Caco-2 (cell line): ENCODE measurements around the gene UCP3. TPM values are rescaled to one million over a fixed set of nuclear protein-coding genes. Genes with fewer than 3 reads are reported as not detected.
A peak's percentile ranks its signal among the peaks of the same experiment; 100 is the strongest.

Source experiments
- BruUV-seq: library from RNA; stranded (reverse); fragments of 400-500 nt; replicated peaks from 2 replicates; lab custom pipeline; 2021; lab: Mats Ljungman, UMichigan
- CTCF ChIA-PET: fragments of 300-600 bp; sonication (Branson Sonifier 250); formaldehyde crosslinking; loops from one replicate; lab custom pipeline; 2022; ENCODE audit warnings: antibody characterized with exemption; lab: Charles Lee
- POLR2A ChIA-PET: fragments of 300-600 bp; sonication (Branson Sonifier 250); formaldehyde crosslinking; loops from one replicate; lab custom pipeline; 2022; ENCODE audit warnings: antibody characterized with exemption; lab: Charles Lee
- DNase-seq, 2 experiments: peaks; one replicate each; pipeline versions ENCODE4 v3.0.0 to v3.0.0-alpha.2; 2020 to 2022
- H3K27me3 ChIP-seq: replicated peaks from 2 replicates; pipeline ENCODE4 v1.6.0; 2011; ENCODE audit warnings: low read length; ENCODE audit not compliant: control insufficient read depth, insufficient read depth
- H3K36me3 ChIP-seq: 2 replicates; pipeline ENCODE4 v1.5.1; 2011; ENCODE audit warnings: low read length; ENCODE audit not compliant: control insufficient read depth, insufficient read depth
- H3K4me1 ChIP-seq: fragments of 250-450 bp; sonication (Bioruptor Pico); 2 replicates; pipeline ENCODE4 v1.5.1; 2020; ENCODE audit warnings: mild to moderate bottlenecking
- H3K4me3 ChIP-seq: 2 replicates; pipeline ENCODE4 v1.5.1; 2011; ENCODE audit warnings: low read depth, mild to moderate bottlenecking, control low read depth, low read length
- H3K9me3 ChIP-seq: fragments of 250-450 bp; sonication (Bioruptor Pico); 2 replicates; pipeline ENCODE4 v1.5.1; 2020; ENCODE audit warnings: mild to moderate bottlenecking, moderate library complexity
- H3K27ac Mint-ChIP-seq: one replicate; pipeline ENCODE4 v1.8.0; 2022; ENCODE audit warnings: mixed read lengths; ENCODE audit not compliant: unreplicated experiment
- H3K27me3 Mint-ChIP-seq: one replicate; pipeline ENCODE4 v1.8.0; 2022; ENCODE audit warnings: mixed read lengths; ENCODE audit not compliant: insufficient read depth, unreplicated experiment
- H3K36me3 Mint-ChIP-seq: one replicate; pipeline ENCODE4 v1.8.0; 2022; ENCODE audit warnings: mild to moderate bottlenecking, mixed read lengths; ENCODE audit not compliant: insufficient read depth, unreplicated experiment
- H3K4me1 Mint-ChIP-seq: one replicate; pipeline ENCODE4 v1.8.0; 2022; ENCODE audit warnings: low read depth, mixed read lengths; ENCODE audit not compliant: unreplicated experiment
- H3K4me3 Mint-ChIP-seq: one replicate; pipeline ENCODE4 v1.8.0; 2022; ENCODE audit warnings: mild to moderate bottlenecking, moderate library complexity, mixed read lengths; ENCODE audit not compliant: unreplicated experiment
- H3K9me3 Mint-ChIP-seq: one replicate; pipeline ENCODE4 v1.8.0; 2022; ENCODE audit warnings: mixed read lengths; ENCODE audit not compliant: unreplicated experiment
- intact Hi-C: fragments of 100-400 bp; cut with micrococcal nuclease; formaldehyde crosslinking; loops from one replicate; pipeline ENCODE4 v1.10.0; 2022; ENCODE audit not compliant: unreplicated experiment
- total RNA-seq: library from RNA; stranded (reverse); gene quantifications from 2 replicates; pipeline ENCODE4 v1.2.3, GENCODE V29; 2022
- TF ChIP-seq, protein P1 (sequence below), 2 experiments: fragments of 200-600 bp in 1 of 2; IDR thresholded peaks; 1 replicate in 1 of 2; 2 replicates in 1 of 2; pipeline versions ENCODE4 v1.5.1 to v1.8.0; 2011 to 2022; ENCODE audit warnings: antibody characterized with exemption in 1 of 2, control low read depth in 1 of 2, inconsistent platforms in 1 of 2, low read depth in 1 of 2, low read length in 1 of 2, mild to moderate bottlenecking in 1 of 2, moderate library complexity in 1 of 2; ENCODE audit not compliant: insufficient read depth in 1 of 2, severe bottlenecking in 1 of 2, unreplicated experiment in 1 of 2

Gene UCP3
- total RNA-seq, 1 experiment from 2014 or later = 1.2 TPM

DNA sequence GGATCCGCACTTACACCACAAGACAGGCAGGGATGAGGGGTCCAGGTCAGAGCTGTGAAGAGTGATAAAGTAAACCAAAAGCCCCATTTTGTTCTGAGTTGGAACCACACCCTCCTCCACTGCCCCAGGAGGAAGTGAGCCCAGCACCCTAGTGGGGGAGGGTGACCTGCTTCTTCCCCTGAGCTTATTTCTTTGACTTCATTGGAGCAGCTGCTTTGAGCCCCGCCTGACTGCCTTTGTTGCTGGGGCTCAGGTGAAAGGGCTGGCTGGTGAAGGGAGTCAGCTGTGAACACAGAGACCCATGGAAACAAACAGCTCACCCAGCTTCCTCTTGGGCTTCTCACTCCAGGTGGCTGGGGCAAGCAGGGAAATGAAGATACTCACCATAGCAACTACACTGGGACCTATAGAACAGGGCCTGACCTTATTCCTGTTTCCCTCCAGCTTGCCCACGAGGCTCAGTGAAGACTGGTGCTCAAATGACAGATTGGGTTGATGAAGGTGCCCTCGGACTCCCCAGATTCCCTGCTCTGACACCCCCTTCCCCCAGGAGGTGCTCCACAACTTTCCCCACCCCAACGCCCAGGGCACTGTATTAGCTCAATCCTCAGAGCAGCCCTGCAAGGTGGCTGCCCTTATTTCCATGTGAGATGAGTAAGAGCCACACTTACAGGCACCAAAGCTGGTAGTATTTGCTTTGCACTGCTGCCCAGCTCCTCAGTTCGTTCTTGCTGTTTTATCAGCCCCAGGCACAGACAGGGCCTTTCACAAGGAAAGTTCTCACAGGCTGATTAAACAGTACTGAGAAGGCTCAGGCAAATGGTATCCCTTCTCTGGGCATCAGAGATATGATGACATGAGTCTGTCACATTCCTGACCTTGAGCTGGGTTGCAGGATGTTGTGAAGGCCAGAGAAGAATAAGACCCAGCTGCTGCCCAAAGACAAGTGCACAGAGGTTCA, 28.6 kb downstream of the UCP3 start:
- Histone ChIP-seq H3K27me3 (no peaks in the 10 kb centered on the region), H3K9me3 (no peaks in the 10 kb centered on the region), H3K4me1 (peaks cover 15% of the 10 kb centered on the region), H3K4me3 (no peak overlapping the region), H3K36me3 (peaks cover 22% of the 10 kb centered on the region)
- peaks cover 7% of the 10 kb centered on the region for H3K4me1 Mint-ChIP-seq
- H3K36me3 Mint-ChIP-seq = peaks cover 56% of the 10 kb centered on the region
- intact Hi-C loops = loop anchor here (10.0 kb wide), 1 partner anchor 335 kb away; the partner anchor contains the start of gene P4HA3
- peak overlapping the region; percentile 91 for H3K4me3 Mint-ChIP-seq
- TF ChIP-seq, protein P1, sequence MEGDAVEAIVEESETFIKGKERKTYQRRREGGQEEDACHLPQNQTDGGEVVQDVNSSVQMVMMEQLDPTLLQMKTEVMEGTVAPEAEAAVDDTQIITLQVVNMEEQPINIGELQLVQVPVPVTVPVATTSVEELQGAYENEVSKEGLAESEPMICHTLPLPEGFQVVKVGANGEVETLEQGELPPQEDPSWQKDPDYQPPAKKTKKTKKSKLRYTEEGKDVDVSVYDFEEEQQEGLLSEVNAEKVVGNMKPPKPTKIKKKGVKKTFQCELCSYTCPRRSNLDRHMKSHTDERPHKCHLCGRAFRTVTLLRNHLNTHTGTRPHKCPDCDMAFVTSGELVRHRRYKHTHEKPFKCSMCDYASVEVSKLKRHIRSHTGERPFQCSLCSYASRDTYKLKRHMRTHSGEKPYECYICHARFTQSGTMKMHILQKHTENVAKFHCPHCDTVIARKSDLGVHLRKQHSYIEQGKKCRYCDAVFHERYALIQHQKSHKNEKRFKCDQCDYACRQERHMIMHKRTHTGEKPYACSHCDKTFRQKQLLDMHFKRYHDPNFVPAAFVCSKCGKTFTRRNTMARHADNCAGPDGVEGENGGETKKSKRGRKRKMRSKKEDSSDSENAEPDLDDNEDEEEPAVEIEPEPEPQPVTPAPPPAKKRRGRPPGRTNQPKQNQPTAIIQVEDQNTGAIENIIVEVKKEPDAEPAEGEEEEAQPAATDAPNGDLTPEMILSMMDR (IDR thresholded peaks at IDR 0.05; ENCODE audit: insufficient read depth in 1 of 2, low read depth in 1 of 2, low read length in 1 of 2, severe bottlenecking in 1 of 2, unreplicated experiment in 1 of 2) = no peak
- H3K27ac Mint-ChIP-seq = no peak overlapping the region
- H3K9me3 Mint-ChIP-seq = no peaks in the 10 kb centered on the region
- POLR2A ChIA-PET = interaction anchor here (0.9 kb wide), 1 partner anchor 159 kb away, joined by 3 read pairs; no protein-coding TSS in a partner anchor
- DNase-seq = peak in 1 of 2 experiments; percentile 52
- no TSS peak for BruUV-seq
- no peaks in the 10 kb centered on the region for H3K27me3 Mint-ChIP-seq
- CTCF ChIA-PET = no interaction called here

DNA sequence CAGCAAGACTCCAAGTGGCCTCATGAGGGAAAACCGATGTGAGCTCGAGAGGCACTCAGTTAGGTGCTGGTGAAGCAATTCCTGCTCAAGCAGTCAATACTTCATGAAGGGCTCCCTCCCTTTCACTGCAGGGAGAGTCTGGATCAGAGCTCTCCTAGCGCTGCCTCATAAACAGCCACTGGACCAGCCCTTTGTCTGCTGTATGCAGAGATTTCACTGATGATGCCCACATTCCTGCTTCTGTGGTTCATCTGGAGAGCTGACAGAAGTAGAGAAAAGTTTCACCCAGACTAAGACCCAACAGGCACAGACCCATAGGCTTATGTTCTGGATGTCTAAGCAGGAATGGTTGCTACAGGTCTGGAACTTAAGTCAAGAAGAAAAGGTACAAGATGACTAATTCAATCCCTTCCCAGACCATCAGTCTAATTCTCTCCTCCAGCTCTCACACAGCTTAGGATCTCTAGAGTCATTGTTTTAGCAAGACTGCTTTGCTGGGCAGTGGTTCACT, 30.3 kb downstream of the UCP3 start:
- DNase-seq = peak in 1 of 2 experiments; percentile 19
- TF ChIP-seq, protein P1 (IDR thresholded peaks at IDR 0.05; ENCODE audit: insufficient read depth in 1 of 2, low read depth in 1 of 2, low read length in 1 of 2, severe bottlenecking in 1 of 2, unreplicated experiment in 1 of 2) = no peak
- Mint-ChIP-seq H3K9me3 (no peaks in the 10 kb centered on the region), H3K4me1 (peaks cover 1% of the 10 kb centered on the region), H3K4me3 (no peak overlapping the region), H3K27ac (no peak overlapping the region), H3K36me3 (peaks cover 63% of the 10 kb centered on the region), H3K27me3 (no peaks in the 10 kb centered on the region)
- Histone ChIP-seq H3K36me3 (peaks cover 22% of the 10 kb centered on the region), H3K27me3 (no peaks in the 10 kb centered on the region), H3K4me3 (no peak overlapping the region), H3K4me1 (peaks cover 7% of the 10 kb centered on the region), H3K9me3 (no peaks in the 10 kb centered on the region)
- no TSS peak for BruUV-seq
- intact Hi-C loops = no loop called here
- ChIA-PET POLR2A (no interaction called here), CTCF (no interaction called here)

DNA sequence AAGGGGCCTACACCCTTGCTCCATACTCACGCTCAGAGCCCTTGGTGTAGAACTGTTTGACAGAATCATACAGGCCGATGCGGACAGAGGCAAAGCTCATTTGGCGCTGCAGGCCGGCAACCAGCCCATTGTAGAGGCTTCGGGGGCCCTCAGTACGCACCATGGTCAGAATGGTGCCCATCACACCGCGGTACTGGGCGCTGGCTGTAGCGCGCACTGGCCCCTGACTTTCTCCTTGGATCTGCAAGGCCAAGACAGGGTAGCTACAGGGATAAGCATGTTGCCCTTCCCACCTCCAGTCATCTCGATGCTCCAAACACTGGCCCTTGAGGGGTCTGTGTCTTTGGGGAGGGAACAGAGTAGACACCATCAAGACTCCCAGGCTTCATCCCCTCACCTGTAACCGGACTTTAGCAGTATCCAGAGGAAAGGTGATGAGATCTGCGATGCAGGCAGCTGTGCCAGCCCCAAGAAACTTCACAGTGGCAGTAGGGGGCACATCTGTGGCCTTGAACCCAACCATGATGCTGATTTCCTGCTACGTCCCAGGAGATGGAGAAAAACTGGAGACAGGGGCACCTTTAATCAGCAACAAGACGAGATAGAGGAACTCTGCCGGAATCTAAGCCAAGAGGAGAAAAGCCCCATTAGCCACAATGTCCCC, 30.9 kb downstream of the UCP3 start:
- Mint-ChIP-seq H3K27ac (no peak overlapping the region), H3K4me3 (no peak overlapping the region), H3K36me3 (peaks cover 56% of the 10 kb centered on the region), H3K9me3 (no peaks in the 10 kb centered on the region), H3K4me1 (no peaks in the 10 kb centered on the region), H3K27me3 (no peaks in the 10 kb centered on the region)
- no peak overlapping the region for H3K4me3 ChIP-seq
- H3K4me1 ChIP-seq = peaks cover 7% of the 10 kb centered on the region
- TF ChIP-seq, protein P1 (IDR thresholded peaks at IDR 0.05; ENCODE audit: insufficient read depth in 1 of 2, low read depth in 1 of 2, low read length in 1 of 2, severe bottlenecking in 1 of 2, unreplicated experiment in 1 of 2) = no peak
- intact Hi-C loops = no loop called here
- H3K9me3 ChIP-seq = no peaks in the 10 kb centered on the region
- H3K27me3 ChIP-seq = no peaks in the 10 kb centered on the region
- H3K36me3 ChIP-seq = peaks cover 22% of the 10 kb centered on the region
- peak in 1 of 2 experiments; percentile 34 for DNase-seq
- ChIA-PET POLR2A (no interaction called here), CTCF (no interaction called here)
- BruUV-seq = no TSS peak
